Body of pancreas (tissue), 4 donors: Measurements from ENCODE around the gene OPRL1.

Source experiments
- POLR2A ChIP-seq, 3 donors: fragments of 450-650 bp; IDR thresholded peaks; one replicate each; pipeline ENCODE4 v1.6.1; 2016; ENCODE audit warnings: antibody characterized with exemption in 3 of 3, mild to moderate bottlenecking in 2 of 3
- TF ChIP-seq, protein P1 (sequence below), 7 experiments: fragments of 450-650 bp in 4 of 7; fragments of 200-600 bp in 3 of 7; sonication (generic) in 3 of 7; IDR thresholded peaks; one replicate each; pipeline ENCODE4 v1.5.1; 2016 to 2019; ENCODE audit warnings: antibody characterized with exemption in 7 of 7

DNA sequence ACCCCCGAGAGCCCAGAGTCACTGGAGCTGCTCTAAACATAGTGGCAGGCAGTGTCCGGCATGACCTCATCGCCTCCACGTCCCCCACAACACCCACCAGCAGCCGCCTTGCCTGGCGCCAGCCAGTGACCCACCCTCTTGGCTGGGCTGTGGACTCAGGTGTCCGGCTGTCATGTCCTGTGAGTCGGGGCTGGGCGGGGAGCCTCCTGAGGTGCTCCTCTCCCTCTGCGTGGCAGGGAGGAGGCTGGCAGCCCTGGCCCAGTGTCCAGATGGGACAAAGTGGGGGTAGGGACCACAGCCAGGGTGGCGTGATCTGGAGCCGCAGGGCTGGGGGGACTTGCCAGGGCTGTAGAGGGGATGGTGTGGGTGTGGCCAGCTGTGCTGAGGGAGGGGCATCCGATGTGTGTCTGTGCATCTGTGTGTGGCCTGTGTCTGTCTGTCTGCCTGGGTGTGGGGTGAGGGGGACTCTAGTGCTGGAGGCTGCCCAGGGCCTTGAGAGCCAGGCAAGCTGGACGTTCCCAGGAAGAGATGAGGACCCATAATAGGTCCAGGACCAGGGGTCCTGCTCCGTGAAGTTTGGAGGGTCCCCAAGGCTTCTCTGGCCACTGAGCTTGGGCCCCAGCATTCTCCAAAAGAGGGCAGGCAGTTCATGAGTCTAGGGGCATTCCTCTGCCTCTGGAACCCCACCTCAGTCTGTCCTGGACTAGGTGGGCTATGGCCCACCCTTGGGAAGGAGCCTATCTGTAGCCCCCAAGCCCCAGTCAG lies 28.1 kb upstream of the OPRL1 start:
- TF ChIP-seq, protein P1, sequence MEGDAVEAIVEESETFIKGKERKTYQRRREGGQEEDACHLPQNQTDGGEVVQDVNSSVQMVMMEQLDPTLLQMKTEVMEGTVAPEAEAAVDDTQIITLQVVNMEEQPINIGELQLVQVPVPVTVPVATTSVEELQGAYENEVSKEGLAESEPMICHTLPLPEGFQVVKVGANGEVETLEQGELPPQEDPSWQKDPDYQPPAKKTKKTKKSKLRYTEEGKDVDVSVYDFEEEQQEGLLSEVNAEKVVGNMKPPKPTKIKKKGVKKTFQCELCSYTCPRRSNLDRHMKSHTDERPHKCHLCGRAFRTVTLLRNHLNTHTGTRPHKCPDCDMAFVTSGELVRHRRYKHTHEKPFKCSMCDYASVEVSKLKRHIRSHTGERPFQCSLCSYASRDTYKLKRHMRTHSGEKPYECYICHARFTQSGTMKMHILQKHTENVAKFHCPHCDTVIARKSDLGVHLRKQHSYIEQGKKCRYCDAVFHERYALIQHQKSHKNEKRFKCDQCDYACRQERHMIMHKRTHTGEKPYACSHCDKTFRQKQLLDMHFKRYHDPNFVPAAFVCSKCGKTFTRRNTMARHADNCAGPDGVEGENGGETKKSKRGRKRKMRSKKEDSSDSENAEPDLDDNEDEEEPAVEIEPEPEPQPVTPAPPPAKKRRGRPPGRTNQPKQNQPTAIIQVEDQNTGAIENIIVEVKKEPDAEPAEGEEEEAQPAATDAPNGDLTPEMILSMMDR (IDR thresholded peaks at IDR 0.05): no peak
- peak in 1 of 3 donors; percentile 19 for TF ChIP-seq POLR2A (IDR thresholded peaks at IDR 0.05)
